T-helper 2 cell treated with Interferon-gamma antibody and Interleukin-4, amounts not matched to agents 100 ng/mL and 5 ng/mL, for 36 hours (primary cell): ENCODE results near the gene ZNF664. TPM values are rescaled to one million over a fixed set of nuclear protein-coding genes. Genes with fewer than 3 reads are reported as not detected.

Experiments
- intact Hi-C: fragments of 100-400 bp; cut with micrococcal nuclease; formaldehyde crosslinking; loops from one replicate; pipeline ENCODE4 v1.15.1; 2023
- total RNA-seq: library from RNA; stranded (reverse); gene quantifications from 2 replicates; pipeline ENCODE4 v1.2.3, GENCODE V29; 2022

Gene ZNF664
- total RNA-seq, 1 donor from 2014 or later = 56.4 TPM

DNA sequence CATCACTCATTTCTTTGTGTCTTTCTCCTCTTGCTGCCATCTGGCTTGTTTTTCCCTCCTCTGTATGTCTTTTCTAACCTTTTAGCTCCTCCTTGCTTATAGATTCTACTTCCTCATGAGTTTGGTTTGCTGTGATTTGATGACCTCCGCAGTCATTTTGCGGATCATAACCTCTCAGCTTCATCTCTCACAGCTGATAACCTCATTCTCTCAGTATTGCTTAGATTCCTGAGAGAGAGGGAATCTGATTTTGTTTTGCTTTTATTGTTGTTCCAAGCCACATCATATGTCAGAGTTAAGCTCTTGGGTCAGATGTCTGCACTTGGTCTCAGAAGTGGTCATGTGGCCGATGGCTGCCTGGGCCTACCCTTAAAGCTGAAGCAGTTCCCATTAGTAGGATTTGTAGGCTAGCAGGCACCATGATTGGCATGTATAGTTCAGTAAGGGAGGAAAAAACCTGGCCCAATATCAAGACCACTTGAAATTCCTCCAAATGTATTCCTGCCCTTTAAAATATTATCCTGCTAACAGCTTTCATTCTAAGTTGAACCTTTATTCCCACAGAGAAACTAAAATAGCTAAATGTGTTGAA lies 13.5 kb downstream of the ZNF664 start:
- intact Hi-C loops = loop anchor here (10.0 kb wide), 1 partner anchor 182 kb away; no protein-coding TSS in a partner anchor

DNA sequence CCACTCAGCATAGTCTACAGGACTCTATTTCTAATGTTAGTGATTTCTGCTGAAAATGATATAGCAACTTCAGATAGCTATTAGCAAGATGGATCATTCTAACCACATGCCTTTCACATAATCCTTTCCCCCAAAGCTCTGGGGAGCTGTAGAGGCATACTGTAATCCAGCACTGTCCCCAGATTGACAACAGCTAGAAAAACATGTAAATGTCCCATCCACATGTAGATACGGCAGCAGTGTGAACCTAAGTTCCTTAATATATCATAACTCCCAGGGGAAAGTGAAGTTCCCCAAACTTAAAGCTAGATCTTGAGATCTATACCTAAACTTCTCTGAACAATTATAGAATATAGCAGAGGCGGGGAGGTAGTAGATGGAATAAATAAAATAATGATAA lies 14.0 kb downstream of the ZNF664 start:
- intact Hi-C loops = loop anchor here (10.0 kb wide), 1 partner anchor 182 kb away; no protein-coding TSS in a partner anchor

DNA sequence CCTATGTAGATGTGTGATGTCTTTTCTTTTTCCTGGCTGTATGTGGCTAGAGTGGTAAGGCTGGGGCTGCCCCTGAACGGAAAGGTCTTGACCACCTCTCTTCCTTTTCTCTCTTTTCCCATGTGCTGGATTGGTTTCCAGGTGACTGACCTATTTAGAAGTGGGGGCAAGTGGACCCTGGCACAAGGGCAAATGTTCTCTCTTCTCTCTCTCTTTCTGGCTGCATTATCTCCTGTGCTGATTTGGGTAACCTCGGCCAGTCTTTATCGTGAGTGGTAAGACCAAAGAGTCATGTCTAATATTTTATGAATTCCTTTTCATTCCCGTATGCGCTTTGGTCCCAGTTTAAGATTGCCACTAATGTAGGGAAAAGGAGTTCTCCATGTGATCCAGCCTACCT lies 16.2 kb downstream of the ZNF664 start:
- intact Hi-C loops = loop anchor here (10.0 kb wide), 1 partner anchor 184 kb away; no protein-coding TSS in a partner anchor

DNA sequence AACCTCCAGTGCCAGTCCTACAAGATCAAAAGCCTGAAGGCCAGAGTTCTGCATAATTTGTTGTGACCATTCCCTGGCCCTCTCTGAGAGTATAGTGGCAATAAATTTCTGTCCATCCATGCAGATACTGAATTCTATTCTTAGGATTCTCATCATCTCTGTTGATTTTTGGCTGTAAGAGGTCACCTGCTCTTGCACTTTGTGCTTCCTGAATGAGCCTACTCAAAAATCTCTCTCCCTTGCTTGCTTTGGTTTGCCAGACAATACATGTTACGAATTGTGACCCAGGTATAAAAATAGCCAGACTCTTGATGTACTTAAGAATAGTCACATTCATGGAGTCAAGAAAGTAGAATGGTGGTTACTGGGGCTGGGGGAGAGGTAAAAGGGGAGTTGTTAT lies 16.7 kb downstream of the ZNF664 start:
- intact Hi-C loops = loop anchor here (10.0 kb wide), 1 partner anchor 185 kb away; no protein-coding TSS in a partner anchor

DNA sequence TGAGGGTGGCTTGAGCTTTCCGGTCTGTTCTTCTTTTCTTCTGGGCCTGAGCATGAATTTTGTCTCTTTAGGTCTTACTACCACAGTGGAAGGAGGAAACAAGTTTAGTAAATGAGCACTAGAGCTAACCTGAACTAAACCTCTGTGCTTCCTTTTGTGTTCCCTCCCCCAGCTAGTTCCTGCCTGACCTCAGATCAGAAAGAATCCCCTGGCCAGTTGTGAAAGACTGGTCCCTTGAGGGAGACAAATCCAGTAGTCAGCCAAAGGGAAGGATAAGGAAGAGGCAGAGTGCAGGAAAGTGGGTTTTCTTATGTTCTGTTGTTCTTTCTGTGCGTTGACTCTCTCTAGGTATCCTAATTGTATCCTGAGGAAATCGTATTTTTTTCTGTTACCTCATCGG lies 17.5 kb downstream of the ZNF664 start:
- intact Hi-C loops = no loop called here

DNA sequence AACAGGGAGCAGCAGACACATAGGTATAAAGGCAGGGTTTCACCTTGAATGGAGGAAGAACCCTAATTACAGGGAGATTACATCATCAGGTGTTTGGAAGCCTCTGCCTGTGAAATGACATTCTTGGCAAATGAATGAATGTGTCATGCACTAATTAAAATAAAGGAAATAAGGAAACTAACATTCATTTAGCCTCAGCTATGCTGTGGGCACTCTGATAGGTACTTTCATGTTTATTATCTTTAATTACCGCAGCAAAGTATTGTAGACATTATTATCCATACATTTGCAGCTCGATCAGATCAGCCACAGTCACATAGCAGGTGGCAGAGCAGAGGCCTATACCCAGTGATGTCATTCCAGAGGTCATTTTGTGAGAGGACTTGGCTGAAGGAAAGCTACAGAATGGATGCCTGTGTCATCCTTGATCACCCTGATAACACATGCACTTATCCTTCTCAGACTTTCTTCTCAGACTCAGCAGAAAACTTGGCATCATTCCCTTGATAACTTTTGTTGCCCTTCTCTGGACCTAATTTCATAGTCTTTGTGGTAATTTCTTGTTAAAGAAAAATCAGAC lies 18.4 kb downstream of the ZNF664 start:
- intact Hi-C loops = no loop called here

DNA sequence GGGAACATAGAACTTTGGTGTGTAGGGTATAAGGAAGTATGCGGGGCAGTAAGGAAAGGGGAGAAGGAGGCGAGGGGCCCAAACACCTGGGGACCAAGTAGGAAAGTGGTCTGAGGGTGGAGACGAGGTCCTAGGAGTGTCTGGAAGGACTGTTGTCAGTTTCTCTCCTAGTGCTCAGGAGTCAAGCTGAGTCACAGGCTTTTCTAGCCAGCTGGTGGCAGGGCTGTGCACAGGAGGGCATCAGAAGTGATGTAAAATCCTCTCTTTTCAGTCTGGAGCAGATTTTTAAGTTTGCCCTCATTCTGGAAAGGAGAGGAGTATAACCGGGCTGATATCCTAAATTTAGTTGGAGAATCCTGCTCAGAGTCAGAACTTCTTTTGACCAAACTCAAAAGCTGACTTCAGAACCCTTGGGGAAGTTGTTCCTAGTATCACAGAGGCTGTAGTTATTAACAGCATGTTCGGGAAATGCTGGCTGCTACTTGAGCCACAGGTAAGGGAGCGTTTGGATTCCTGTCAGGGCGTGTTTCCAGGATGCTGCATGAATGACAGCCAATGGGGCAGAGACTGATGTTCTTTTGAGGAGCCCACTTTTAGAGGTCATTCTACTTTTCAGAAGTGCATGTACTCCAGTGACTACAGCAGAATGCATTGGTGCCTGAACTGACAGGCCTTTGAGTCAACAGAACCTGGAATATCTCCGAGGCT lies 19.3 kb downstream of the ZNF664 start:
- intact Hi-C loops = no loop called here

DNA sequence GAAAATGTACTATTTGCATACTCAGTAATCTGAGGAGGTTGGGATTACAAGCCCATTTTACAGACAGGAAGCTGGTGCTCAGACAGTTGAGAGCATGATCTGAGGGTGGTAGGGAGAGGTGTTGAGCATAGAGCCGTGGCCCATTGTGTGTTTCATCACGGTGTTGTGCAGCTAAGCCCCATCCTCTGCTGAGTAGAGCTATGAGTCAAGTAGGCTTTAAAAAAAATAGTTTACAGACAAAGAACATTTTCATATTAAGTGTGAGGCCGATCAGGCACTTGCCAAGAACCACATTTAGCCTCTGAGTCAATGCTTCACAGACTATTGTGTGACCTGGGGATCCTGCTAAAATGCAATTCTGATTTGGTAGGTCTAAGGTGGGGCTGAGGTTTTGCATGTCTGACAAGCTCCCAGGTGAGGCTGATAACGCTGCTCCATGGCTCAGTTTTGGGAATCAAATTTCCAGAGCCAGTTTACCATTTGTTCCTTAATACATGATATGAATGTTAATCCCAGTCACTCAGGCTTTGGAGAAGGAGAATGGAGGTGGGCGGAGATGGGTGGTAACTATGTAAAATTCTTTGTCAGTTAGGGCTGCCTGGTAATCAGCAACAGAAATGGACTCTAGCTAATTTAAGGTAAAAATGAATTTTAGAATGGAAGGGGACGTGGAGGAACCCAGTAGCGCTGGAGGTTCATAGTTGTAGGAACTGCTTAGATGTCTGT lies 22.2 kb downstream of the ZNF664 start:
- intact Hi-C loops = no loop called here

DNA sequence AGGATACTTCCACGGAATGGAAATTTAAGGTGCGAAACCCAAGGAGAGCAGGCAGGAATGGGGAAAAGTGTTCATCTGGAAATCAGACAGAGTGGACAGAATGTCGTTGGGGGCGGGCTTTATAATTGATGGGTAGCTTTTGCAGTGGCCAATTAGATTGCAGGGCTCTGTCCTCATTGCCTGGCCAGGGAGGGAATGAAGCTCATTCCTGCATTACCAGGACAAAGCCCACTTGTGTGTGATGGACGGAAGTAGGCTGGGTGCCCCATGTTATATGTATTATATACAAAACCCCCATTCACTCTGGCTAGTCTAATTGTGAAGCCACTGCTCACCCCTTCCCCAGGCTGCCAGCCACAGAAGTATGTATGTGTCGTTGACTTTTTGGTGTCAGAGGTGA lies 23.6 kb downstream of the ZNF664 start:
- intact Hi-C loops = no loop called here

DNA sequence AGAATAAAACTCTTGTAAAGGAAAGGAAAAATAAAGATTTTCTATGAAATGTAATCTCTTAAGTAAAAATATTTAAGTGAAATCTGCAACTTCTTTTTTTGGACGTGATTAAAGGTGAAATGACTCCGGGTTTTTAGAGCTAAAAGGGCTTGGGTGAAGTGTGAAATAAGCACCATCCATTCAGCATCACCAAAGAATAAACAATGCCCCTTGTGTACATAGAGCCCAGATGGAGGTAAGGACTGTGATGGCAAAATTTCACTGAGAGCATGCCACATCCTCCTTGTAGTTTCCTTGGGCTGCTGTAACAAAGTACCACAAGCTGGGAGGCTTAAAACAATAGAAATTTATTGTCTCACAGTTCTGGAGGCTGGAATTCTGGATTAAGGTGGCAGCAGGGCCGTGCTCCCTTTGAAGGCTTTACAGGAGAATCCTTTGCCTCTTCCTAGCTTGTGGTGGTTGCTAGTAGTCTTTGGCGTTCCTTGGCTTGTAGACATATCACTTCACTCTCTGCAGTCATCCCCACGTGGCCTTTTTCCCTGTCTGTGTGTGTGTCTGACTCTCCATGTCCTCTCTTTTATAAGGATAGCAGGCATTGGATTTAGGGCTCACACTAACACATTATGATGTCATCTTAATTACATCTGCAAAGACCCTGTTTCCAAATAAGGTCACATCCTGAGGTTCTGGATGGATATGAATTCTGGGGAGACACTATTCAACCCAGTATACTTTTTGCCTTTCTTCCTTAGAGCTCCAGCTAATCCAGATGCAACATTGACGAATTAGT lies 24.2 kb downstream of the ZNF664 start:
- intact Hi-C loops = no loop called here

DNA sequence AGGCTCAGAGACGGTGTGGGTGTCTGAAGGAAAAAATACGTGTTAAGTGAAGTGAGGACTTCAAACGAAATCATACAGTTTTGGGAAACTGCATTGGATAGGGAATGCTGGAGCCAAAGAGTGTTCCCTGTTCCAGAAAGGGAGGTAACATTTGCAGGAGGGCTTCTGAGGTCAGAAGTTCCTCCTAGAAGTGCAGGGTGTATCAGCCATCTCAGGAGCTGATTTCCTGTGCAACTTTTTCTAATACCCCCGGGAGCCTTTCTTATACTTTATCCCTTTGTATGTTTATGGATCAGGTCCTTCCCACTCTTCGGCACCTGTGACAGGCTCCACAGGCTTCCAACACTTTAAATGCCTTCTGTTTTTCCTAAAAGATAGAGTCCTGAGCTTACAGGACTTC lies 24.9 kb downstream of the ZNF664 start:
- intact Hi-C loops = no loop called here

DNA sequence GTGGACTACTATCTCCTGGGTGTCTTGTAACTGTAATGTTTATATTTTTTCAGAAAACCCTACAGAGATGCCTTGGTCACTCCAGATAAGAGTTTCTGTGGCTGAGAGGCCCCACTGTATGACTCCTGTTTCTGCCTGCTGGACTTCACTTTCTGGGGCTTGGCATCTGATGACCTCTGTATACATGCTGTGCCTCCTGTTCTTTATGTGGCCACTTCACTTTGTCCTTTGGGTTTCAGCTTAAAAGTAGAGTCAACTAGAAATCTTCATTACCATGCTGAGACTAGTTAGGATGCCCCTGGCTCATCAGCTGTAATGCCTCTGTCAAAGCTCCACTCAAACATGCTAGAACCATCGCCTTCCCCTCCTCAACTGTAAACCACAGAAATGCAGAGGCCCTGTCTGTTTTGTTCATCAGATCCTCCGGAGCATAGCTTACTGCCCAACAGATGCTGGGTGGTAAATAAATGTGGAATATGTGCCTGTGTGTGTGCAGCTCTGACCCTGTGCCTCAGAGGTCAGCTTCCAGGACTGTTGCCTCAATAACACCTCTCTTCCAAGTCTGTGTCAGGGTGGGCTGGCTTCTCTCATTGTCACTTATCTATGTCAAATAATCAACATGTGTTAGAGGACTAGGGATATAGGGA lies 25.5 kb downstream of the ZNF664 start:
- intact Hi-C loops = no loop called here

DNA sequence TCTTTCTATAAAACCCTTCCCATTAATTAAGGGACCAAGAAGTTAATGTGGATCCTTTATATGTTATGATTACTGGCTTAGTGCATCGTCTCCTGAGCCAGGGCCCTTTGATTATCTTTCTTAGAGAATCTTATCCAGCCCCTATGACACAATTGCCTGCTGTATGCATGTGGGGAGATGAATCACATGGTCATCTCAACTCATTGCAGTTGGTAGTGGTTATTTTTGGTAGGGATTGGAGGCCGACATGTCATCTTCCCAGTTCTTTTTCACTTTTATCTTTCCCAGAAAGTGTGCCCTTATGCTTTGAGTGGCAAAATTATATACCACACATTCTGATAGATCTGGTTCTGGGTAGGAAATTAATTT lies 26.0 kb downstream of the ZNF664 start:
- intact Hi-C loops = no loop called here

DNA sequence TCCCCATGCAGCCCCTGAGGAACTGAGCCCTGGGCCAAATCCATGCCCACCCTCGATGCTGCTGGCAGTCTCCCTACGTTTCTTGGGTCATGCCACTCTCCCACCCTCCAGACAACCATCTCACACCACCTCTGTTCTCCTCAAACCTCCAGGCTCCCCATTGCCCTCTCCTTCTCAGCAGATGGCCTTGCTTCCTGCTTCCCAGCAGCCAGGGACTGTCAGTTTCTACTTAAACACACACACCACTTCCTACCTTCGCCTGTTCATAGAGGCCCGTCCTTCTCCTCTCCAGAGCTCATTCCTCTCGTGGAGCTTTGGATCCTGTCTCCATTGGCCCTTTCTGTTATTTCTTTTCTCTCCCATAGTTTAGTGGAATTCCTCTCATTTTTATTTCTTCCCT lies 27.1 kb downstream of the ZNF664 start:
- intact Hi-C loops = no loop called here

DNA sequence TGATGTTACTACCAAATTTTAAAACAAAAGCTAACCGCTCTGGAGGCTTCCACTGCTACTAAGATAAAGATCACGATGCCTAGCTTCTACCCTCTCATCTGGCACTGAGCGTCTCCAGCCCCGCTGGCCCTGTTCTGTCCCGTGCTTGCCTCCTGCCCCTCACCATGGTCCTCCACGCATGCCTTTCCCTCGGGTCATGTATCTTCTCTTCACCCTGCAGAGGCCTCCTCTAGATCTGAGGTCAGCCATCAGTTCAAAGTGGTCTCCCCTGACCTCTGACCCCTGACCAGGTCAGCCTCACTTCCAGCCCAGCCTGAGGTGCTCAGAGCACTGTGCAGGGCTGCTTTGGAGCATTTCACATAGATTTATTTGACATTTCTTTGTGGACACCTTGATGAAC lies 28.3 kb downstream of the ZNF664 start:
- intact Hi-C loops = no loop called here

DNA sequence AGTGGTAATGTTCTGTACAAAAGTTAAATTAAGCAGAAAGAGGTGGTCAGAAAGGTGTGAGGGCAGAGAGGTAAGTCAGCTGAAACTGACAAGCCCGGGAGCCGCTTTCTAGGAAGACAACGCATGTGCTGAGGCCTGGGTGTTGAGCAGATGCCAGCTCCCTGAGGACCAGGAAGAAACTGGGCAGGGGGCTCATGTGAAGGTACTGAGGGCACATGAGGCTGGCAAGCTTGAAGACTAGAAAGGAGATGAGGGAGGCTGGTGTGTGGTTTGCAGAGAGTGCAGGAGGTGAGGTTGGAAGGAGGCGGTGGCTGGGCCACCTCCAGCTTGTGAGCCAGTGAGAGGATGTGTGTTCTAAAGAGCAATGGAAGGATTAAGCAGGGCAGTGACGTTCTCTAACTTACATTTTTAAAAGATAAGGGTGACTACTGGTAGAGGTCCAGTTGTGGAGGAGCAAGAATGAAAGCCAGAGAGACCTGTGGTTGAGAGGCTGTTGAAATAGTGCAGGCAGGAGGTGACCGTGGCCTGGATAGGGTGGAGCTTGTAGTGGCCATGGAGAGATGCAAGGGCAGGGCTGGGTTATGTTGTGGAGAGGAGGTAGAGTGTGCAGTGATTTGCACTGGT lies 29.1 kb downstream of the ZNF664 start:
- intact Hi-C loops = no loop called here

DNA sequence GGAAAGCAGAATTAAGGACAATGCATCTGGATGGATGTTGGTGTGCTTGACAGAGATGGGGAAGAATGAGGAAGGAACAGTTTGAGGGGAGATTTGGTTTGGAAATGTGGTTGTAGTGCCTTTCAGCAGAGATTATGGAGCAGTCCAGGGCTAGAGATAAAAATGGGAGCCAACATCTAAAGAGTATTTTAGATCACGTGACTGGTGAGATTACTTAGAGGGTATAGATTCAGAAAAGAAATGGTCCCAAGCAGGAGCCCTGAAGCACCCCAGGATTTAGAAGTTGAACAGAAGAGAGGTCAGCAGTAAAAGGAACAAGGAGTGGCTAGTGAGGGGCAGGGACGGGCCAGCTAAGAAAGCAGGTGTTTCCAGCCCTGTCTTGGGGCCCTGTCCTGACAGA lies 29.6 kb downstream of the ZNF664 start:
- intact Hi-C loops = no loop called here

DNA sequence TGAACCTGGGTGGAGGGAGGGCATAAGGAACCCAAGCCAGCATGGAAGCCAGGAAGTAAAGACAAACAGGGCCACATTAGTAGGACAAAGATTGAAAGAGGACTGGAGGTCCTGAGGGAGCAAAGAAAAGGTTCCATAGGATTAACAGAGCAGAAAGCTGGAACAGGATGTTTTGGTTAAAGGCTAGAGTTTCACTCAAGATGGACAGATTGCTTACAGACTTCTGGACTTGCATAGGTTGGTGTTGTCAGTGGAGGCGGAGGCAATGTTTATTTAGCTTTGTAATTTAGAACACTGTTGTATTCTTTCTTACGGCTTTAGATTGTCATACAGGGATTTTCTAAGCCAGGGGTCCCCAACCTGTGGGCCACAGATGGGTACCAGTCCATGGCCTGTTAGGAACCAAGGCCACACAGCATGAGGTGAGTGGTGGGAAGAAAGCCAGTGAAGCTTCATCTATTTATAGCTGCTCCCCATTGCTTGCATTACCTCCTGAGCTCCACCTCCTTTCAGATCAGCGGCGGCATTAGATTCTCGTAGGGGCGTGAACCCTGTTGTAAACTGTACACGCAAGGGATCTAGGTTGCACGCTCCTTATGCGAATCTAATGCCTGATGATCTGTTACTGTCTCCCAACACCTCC lies 31.3 kb downstream of the ZNF664 start:
- intact Hi-C loops = no loop called here

DNA sequence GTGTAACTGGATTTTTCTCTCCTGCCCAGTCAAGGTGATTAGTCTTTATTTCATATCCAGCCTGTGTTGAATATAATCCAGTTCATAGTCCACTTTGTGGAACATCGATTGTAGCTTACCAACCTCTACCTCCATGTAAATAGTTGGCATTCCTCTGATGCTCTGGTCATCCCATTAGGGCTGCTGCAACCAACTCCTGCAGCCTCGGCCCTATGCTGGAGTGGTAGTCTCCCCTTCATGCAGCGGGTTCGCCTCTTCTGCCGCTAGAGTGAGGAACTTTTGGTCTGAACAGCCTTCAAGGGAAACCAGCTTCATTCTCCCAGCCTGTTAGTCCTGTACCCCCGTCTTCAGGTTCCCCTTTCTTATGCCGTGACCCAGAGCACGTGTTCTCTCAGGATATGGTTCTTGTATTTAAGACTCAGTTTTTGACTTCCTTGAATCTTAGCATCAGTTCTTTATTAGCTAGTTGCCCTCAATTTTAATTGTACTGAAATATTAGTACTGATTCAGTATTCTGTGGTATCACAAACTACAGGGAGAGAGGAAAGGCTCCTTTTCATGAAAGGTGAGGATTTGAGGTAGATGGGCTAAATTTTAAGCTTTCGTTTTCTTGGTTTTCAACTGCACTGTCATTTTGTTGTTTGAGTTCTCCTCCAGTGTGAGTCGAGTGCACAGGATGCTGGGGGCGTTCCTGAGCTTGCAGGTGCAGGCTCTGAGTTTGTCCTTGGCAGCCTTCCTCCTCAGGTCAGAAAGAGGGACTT lies 33.2 kb downstream of the ZNF664 start:
- intact Hi-C loops = no loop called here
